NCI-H146 (cell line): ENCODE results near the gene SOAT1.
A peak's percentile ranks its signal among the peaks of the same experiment; 100 is the strongest.
"Not testable (repeated sequence)": the region's sequence is repeated elsewhere in the genome, so short reads cannot be mapped to it uniquely, and the experiment has no call there.

Experiments
- DNase-seq: peaks from one replicate; lab custom pipeline; 2025; lab: John Stamatoyannopoulos, UW

SOAT1 gene

GRCh38 chr1:179353546-179353945 is 59.9 kb downstream of the SOAT1 start:
- DNase-seq = no peak

GRCh38 chr1:179361631-179362030 is 68.0 kb downstream of the SOAT1 start:
- not testable (repeated sequence) for DNase-seq

GRCh38 chr1:179365342-179366092 is 71.9 kb downstream of the SOAT1 start, which contains the start of gene AXDND1:
TSS of gene AXDND1 (plus strand) at chr1:179365971. CDS start at chr1:179366510, 539 bp downstream.
- DNase-seq = peak; percentile 76

- DNase-seq = peak; percentile 45
These were observed 72.7 kb downstream of the SOAT1 start for GRCh38 chr1:179366093-179366800.

GRCh38 chr1:179369751-179370341 is 76.2 kb downstream of the SOAT1 start:
- DNase-seq = peak; percentile 53

- no peak for DNase-seq
These were observed 78.6 kb downstream of the SOAT1 start for GRCh38 chr1:179372160-179372559.

GRCh38 chr1:179376223-179376622 is 82.6 kb downstream of the SOAT1 start:
- DNase-seq = no peak

- no peak for DNase-seq
These were observed 86.7 kb downstream of the SOAT1 start for GRCh38 chr1:179380299-179380698.

- no peak for DNase-seq
These were observed 90.4 kb downstream of the SOAT1 start for GRCh38 chr1:179384027-179384426.

- no peak for DNase-seq
These were observed 91.9 kb downstream of the SOAT1 start for GRCh38 chr1:179385510-179385909.

GRCh38 chr1:179393721-179394120 is 100.1 kb downstream of the SOAT1 start:
- DNase-seq = no peak

GRCh38 chr1:179399399-179399798 is 105.8 kb downstream of the SOAT1 start:
- DNase-seq = not testable (repeated sequence)
